Astrocyte (in vitro differentiated cells and primary cell): ENCODE results near the gene RIC1.

ENCODE experiments used
- EZH2 ChIP-seq: IDR thresholded peaks from 2 replicates; pipeline ENCODE4 v1.6.1; 2012; ENCODE audit warnings: mild to moderate bottlenecking, low read length, inconsistent platforms; ENCODE audit not compliant: insufficient read depth
- TF ChIP-seq, protein P1 (sequence below): IDR thresholded peaks from 2 replicates; pipeline ENCODE4 v1.5.1; 2011; ENCODE audit warnings: low read depth, mild to moderate bottlenecking, inconsistent platforms, low read length, moderate library complexity; ENCODE audit not compliant: insufficient read depth

DNA sequence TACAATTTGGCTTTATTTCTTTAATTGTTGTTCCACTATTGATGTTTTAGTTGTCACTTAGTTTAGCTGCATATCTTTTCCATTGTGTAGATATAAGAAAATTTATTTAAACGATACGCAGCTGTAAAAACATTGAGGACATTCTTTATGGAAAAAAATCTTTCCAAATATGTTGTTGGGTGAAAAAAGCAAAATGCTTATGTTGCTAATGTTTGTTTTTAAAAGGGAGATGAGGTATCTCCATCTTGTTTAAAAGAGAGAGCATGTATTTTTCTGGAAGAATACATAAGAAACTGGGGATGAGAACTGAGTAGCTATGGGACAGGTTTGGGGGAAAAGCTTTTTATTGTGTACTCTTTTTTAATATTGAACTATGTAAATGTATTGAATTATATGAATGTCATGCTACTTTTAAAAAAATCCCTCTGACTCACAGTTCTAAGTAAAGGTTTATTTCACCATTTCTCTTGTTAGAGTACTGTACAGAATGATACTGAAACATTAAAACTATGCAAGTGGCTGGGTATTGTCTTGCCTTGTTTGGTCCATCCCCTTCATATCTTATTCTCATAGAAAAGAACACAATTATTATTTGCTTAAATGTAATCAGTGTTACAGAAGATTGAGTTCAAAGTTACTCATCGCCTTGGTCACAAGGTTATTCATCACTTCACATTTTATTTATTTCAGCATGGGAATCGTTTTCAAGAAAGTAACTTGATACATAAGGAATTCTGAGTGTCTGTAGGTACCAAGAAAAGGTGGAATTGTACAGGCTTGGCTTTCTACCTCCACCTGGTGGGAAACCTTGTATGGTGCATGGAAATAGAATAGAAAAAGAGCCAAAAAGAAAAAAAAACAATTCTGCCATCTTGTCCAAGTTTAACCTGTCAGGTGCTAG, 85.8 kb downstream of the RIC1 start:
- TF ChIP-seq, protein P1, sequence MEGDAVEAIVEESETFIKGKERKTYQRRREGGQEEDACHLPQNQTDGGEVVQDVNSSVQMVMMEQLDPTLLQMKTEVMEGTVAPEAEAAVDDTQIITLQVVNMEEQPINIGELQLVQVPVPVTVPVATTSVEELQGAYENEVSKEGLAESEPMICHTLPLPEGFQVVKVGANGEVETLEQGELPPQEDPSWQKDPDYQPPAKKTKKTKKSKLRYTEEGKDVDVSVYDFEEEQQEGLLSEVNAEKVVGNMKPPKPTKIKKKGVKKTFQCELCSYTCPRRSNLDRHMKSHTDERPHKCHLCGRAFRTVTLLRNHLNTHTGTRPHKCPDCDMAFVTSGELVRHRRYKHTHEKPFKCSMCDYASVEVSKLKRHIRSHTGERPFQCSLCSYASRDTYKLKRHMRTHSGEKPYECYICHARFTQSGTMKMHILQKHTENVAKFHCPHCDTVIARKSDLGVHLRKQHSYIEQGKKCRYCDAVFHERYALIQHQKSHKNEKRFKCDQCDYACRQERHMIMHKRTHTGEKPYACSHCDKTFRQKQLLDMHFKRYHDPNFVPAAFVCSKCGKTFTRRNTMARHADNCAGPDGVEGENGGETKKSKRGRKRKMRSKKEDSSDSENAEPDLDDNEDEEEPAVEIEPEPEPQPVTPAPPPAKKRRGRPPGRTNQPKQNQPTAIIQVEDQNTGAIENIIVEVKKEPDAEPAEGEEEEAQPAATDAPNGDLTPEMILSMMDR, result peak; percentile 49
- no peak for TF ChIP-seq EZH2
